ENCODE data around the gene DND1. TPM values are rescaled to one million over a fixed set of nuclear protein-coding genes. Genes with fewer than 3 reads are reported as not detected.
A peak's percentile ranks its signal among the peaks of the same experiment; 100 is the strongest.
"Not testable (repeated sequence)": the region's sequence is repeated elsewhere in the genome, so short reads cannot be mapped to it uniquely, and the experiment has no call there.

Gene DND1
- total and polyA plus RNA-seq, 4 donors, result 0.29 to 0.92 (median 0.37) TPM; not detected in 1

DNA sequence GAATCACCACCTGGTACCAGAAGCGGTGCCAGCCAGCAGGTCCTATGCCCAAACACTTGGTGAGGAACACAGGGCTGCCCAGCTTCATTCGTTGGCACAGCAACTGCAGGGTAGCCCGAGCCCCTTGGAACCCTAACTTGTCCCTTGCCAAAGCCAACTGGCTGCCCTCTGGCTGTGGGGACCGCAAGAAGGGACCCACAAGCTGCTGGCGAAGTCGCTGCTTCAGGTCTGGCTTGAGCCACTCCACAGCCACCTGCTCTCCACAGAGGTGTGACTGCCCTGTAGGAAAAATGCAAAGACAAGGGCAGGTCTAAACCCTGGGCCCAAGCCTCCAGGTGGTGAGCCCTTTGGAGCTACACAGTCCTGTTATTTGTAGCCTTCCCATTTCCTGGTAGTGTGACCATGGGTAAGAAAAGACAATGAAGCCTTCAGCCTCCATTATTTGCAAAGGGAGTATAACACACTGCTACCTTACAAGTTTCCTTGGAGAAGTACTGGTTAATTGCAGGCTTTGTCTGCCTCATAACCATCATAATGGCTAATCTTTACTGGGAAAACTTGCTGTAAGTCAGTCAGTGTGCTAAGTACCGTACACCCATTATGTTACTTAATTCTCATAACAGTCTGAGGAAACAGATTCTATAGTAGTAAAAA lies 1.8 kb downstream of the DND1 start:
- peaks cover 9 to 59% (median 40%) of the 10 kb centered on the region in 4 donors for H3K36me3 ChIP-seq (ENCODE audit: control insufficient read depth in 4 of 4, insufficient read depth in 3 of 4, low read depth in 1 of 4, low read length in 3 of 4)
- 92% methylated on average over 6 of the region's 7 CpGs for WGBS
- no peaks in the 10 kb centered on the region for H3K9me3 ChIP-seq (ENCODE audit: control insufficient read depth in 4 of 4, low read length in 3 of 4)
- no peak overlapping the region for H3K9ac ChIP-seq (ENCODE audit: low read depth in 1 of 2, low read length in 2 of 2)
- TF ChIP-seq HNF4G (IDR thresholded peaks at IDR 0.05) (no peak), JUND (IDR thresholded peaks at IDR 0.05) (no peak), EGR1 (IDR thresholded peaks at IDR 0.05; ENCODE audit: low read depth in 2 of 2) (no peak), RXRA (IDR thresholded peaks at IDR 0.05) (no peak), RAD21 (IDR thresholded peaks at IDR 0.05) (no peak), HNF4A (conservative IDR thresholded peaks at IDR 0.05) (no peak), GABPA (IDR thresholded peaks at IDR 0.05 in 1 of 2, conservative IDR thresholded peaks at IDR 0.05 in 1 of 2) (no peak)
- TF ChIP-seq, protein P1, sequence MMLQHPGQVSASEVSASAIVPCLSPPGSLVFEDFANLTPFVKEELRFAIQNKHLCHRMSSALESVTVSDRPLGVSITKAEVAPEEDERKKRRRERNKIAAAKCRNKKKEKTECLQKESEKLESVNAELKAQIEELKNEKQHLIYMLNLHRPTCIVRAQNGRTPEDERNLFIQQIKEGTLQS (IDR thresholded peaks at IDR 0.05), result no peak
- TF ChIP-seq, protein P2, sequence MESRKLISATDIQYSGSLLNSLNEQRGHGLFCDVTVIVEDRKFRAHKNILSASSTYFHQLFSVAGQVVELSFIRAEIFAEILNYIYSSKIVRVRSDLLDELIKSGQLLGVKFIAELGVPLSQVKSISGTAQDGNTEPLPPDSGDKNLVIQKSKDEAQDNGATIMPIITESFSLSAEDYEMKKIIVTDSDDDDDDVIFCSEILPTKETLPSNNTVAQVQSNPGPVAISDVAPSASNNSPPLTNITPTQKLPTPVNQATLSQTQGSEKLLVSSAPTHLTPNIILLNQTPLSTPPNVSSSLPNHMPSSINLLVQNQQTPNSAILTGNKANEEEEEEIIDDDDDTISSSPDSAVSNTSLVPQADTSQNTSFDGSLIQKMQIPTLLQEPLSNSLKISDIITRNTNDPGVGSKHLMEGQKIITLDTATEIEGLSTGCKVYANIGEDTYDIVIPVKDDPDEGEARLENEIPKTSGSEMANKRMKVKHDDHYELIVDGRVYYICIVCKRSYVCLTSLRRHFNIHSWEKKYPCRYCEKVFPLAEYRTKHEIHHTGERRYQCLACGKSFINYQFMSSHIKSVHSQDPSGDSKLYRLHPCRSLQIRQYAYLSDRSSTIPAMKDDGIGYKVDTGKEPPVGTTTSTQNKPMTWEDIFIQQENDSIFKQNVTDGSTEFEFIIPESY (IDR thresholded peaks at IDR 0.05), result no peak
- TF ChIP-seq, protein P3, sequence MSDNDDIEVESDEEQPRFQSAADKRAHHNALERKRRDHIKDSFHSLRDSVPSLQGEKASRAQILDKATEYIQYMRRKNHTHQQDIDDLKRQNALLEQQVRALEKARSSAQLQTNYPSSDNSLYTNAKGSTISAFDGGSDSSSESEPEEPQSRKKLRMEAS (IDR thresholded peaks at IDR 0.05), result no peak
- H3K4me3 ChIP-seq (ENCODE audit: low read depth in 1 of 3, low read length in 3 of 3), result no peak overlapping the region
- H3K27me3 ChIP-seq (ENCODE audit: control insufficient read depth in 4 of 4, insufficient read depth in 4 of 4, low read length in 3 of 4), result no peaks in the 10 kb centered on the region
- no peak overlapping the region for H3K27ac ChIP-seq (ENCODE audit: low read depth in 1 of 2, low read length in 2 of 2)
- no peak for DNase-seq (ENCODE audit: low spot score)
- peaks cover 0 to 1% (median 0%) of the 10 kb centered on the region in 4 donors for H3K4me1 ChIP-seq (ENCODE audit: control insufficient read depth in 4 of 4, insufficient read depth in 4 of 4, low read length in 3 of 4)

DNA sequence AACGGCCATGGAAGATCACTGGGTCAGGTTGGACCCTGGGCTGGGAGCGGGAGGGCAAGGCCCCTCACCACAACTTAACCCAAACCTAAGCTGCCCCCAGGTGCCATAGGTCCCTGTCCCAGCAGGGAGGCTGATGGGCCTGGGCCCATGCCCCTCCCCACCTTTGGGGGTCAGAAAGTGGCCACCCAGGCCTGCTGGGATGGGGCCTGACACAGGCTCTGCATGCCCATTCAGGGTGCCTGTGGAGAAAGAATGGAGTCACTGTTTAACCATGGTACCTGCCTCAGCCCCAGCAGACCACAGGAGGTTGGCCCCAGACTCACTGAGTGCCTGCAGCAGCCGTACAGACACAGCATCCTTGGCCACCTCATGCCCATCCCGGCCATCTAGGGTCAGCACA lies 2.3 kb downstream of the DND1 start:
- WGBS, result 98% methylated on average over 4 of the region's 4 CpGs
- not testable (repeated sequence) for H3K27me3 ChIP-seq (ENCODE audit: control insufficient read depth in 4 of 4, insufficient read depth in 4 of 4, low read length in 3 of 4); H3K4me3 ChIP-seq (ENCODE audit: low read depth in 1 of 3, low read length in 3 of 3); DNase-seq (ENCODE audit: low spot score); H3K4me1 ChIP-seq (ENCODE audit: control insufficient read depth in 4 of 4, insufficient read depth in 4 of 4, low read length in 3 of 4); H3K9me3 ChIP-seq (ENCODE audit: control insufficient read depth in 4 of 4, low read length in 3 of 4); H3K9ac ChIP-seq (ENCODE audit: low read depth in 1 of 2, low read length in 2 of 2); H3K27ac ChIP-seq (ENCODE audit: low read depth in 1 of 2, low read length in 2 of 2)
- H3K36me3 ChIP-seq (ENCODE audit: control insufficient read depth in 4 of 4, insufficient read depth in 3 of 4, low read depth in 1 of 4, low read length in 3 of 4), result peaks cover 7 to 54% (median 34%) of the 10 kb centered on the region in 4 donors

DNA sequence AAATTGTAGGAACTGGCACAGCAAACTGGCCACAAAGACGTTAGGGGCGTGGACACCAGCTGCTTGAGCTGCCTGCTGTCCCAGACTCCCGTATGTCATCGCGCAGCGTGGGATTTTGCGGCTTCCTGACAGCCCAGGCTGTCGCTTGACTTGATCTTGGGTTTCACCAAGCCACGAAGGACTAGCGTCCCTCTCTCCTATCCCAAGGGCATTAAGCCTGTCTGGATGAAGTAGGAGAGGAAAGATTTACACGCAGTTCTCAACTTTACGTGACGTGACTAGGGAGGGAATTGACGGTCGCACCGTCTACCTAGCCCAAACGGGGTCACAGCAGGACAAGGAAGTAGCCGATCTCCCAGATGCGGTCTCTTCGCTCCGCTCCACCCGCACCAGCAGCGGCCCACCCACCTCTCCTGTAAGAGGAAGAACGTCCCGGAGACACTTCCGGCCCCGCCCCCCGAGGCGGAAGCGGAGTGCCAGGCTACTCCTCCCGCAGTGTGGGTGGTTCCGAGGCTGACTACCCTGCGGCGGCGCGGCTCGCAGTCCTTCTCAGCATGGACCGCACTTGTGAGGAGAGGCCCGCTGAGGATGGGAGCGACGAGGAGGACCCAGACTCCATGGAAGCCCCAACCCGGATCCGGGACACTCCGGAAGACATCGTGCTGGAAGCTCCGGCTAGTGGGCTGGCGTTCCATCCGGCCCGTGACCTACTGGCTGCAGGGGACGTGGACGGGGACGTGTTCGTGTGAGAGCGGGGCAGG lies 8.8 kb downstream of the DND1 start, which contains the start of gene WDR55:
WDR55 (plus strand) TSS at position 546 of the 761 bp plus-strand sequence; CDS start at position 555, 9 bp downstream.
- Histone ChIP-seq H3K4me3 (ENCODE audit: low read depth in 1 of 3, low read length in 3 of 3) (peak within 1 kb of the TSS; percentile 87 to 99 (median 95)), H3K4me1 (ENCODE audit: control insufficient read depth in 4 of 4, insufficient read depth in 4 of 4, low read length in 3 of 4) (peaks cover 2 to 18% (median 9%) of the 10 kb centered on the region in 4 donors), H3K9ac (ENCODE audit: low read depth in 1 of 2, low read length in 2 of 2) (peak within 1 kb of the TSS; percentile 81 to 89), H3K9me3 (ENCODE audit: control insufficient read depth in 4 of 4, low read length in 3 of 4) (no peaks in the 10 kb centered on the region), H3K27me3 (ENCODE audit: control insufficient read depth in 4 of 4, insufficient read depth in 4 of 4, low read length in 3 of 4) (no peaks in the 10 kb centered on the region), H3K36me3 (ENCODE audit: control insufficient read depth in 4 of 4, insufficient read depth in 3 of 4, low read depth in 1 of 4, low read length in 3 of 4) (peaks cover 3 to 52% (median 44%) of the 10 kb centered on the region in 4 donors), H3K27ac (ENCODE audit: low read depth in 1 of 2, low read length in 2 of 2) (peak within 1 kb of the TSS; percentile 85 to 95)
- TF ChIP-seq, protein P4, sequence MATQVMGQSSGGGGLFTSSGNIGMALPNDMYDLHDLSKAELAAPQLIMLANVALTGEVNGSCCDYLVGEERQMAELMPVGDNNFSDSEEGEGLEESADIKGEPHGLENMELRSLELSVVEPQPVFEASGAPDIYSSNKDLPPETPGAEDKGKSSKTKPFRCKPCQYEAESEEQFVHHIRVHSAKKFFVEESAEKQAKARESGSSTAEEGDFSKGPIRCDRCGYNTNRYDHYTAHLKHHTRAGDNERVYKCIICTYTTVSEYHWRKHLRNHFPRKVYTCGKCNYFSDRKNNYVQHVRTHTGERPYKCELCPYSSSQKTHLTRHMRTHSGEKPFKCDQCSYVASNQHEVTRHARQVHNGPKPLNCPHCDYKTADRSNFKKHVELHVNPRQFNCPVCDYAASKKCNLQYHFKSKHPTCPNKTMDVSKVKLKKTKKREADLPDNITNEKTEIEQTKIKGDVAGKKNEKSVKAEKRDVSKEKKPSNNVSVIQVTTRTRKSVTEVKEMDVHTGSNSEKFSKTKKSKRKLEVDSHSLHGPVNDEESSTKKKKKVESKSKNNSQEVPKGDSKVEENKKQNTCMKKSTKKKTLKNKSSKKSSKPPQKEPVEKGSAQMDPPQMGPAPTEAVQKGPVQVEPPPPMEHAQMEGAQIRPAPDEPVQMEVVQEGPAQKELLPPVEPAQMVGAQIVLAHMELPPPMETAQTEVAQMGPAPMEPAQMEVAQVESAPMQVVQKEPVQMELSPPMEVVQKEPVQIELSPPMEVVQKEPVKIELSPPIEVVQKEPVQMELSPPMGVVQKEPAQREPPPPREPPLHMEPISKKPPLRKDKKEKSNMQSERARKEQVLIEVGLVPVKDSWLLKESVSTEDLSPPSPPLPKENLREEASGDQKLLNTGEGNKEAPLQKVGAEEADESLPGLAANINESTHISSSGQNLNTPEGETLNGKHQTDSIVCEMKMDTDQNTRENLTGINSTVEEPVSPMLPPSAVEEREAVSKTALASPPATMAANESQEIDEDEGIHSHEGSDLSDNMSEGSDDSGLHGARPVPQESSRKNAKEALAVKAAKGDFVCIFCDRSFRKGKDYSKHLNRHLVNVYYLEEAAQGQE (IDR thresholded peaks at IDR 0.05), result no peak
- TF ChIP-seq EGR1 (IDR thresholded peaks at IDR 0.05; ENCODE audit: low read depth in 2 of 2), result peak; percentile 94 to 95
- no peak for TF ChIP-seq HNF4G (IDR thresholded peaks at IDR 0.05)
- peak; percentile 90 to 96 for TF ChIP-seq GABPA (IDR thresholded peaks at IDR 0.05 in 1 of 2, conservative IDR thresholded peaks at IDR 0.05 in 1 of 2)
- no peak for TF ChIP-seq FOXA2 (IDR thresholded peaks at IDR 0.05)
- TF ChIP-seq YY1 (IDR thresholded peaks at IDR 0.05), result peak; percentile 55
- TF ChIP-seq NR2F2 (IDR thresholded peaks at IDR 0.05), result peak; percentile 78
- TF ChIP-seq RAD21 (IDR thresholded peaks at IDR 0.05), result peak; percentile 34 to 63
- TF ChIP-seq, protein P3 (IDR thresholded peaks at IDR 0.05), result peak; percentile 99
- peak; percentile 52 for TF ChIP-seq TAF1 (conservative IDR thresholded peaks at IDR 0.05)
- peak in 1 of 2 donors; percentile 2 for TF ChIP-seq HNF4A (conservative IDR thresholded peaks at IDR 0.05)
- TF ChIP-seq, protein P1 (IDR thresholded peaks at IDR 0.05), result peak; percentile 48
- TF ChIP-seq RXRA (IDR thresholded peaks at IDR 0.05), result peak; percentile 85 to 93
- peak; percentile 77 for TF ChIP-seq SP1 (IDR thresholded peaks at IDR 0.05)
- under 1% methylated on average over 54 of the region's 54 CpGs for WGBS
- peak; percentile 95 for DNase-seq (ENCODE audit: low spot score)

Measured in liver (tissue), 9 donors.